ENCODE data around the gene FAM131A.
A peak's percentile ranks its signal among the peaks of the same experiment; 100 is the strongest.

Gene FAM131A

DNA sequence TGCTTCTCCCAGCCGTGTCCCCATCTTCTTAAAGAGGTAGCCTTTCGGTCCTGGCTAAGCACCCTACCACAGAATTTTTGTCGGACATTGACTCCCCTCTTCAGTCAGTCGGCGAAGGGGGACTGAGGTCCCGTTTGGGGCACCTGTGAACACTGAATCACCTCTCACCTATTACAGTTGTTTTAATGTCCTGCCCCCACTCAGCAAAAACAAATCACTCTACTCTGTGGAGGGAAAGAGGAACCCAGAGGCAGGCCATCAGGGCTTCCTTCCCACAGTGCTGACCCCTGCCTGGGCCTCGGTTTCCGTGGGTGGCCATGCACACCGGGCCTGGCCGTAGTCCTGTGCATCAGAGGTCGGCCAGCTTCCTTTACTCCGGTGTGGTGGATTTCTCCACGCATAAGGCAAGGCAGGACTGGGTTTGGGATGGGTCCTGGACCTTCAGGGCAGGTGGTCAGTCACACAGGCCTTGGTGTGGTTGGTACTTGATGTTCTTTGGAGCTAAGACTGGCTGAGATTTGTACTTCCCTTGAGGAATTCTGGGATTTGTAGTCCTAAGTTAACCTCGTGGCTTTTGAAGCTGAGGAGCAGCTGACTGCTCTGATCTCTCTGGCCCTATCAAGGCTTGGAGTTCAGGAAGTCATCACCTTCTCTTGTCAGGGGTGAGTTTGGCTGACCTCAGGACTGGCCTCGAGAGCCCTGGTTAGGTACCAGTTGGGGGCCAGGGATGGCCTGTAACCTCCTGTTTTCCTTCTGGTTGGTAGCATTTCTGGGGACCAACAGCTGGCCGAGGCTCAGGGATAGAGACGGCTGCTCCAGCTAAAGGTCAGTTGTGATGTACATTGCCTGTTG is 627 bp upstream of the FAM131A start:
- Histone ChIP-seq H2AFZ (ENCODE audit: low read length) (peak overlapping the region; percentile 87), H4K8ac (ENCODE audit: low read depth, low read length) (no peak overlapping the region), H3K9ac (ENCODE audit: low read depth, low read length, poor library complexity) (peak overlapping the region; percentile 82), H2BK120ac (ENCODE audit: low read depth, low read length) (peak overlapping the region; percentile 35), H2AK5ac (ENCODE audit: low read depth, low read length) (peak overlapping the region; percentile 86), H3K27me3 (ENCODE audit: control insufficient read depth in 3 of 3, insufficient read depth in 3 of 3, low read depth in 1 of 3, low read length in 3 of 3) (no peaks in the 10 kb centered on the region), H3K4ac (ENCODE audit: low read length) (peak overlapping the region; percentile 26), H3K27ac (replicated peaks; ENCODE audit: low read length) (peak overlapping the region; percentile 86), H3K18ac (ENCODE audit: low read length) (peak overlapping the region; percentile 86), H3K36me3 (replicated peaks in 1 of 2; ENCODE audit: control insufficient read depth in 2 of 2, insufficient read depth in 2 of 2, low read length in 2 of 2) (peaks cover 34 to 41% of the 10 kb centered on the region in 2 donors), H3K4me3 (ENCODE audit: low read length in 2 of 2) (peak overlapping the region; percentile 60 to 91), H2BK5ac (ENCODE audit: low read length) (peak overlapping the region; percentile 67), H3K4me2 (ENCODE audit: insufficient read depth, low read length, poor library complexity, severe bottlenecking) (peak overlapping the region; percentile 78), H3K9me3 (replicated peaks in 1 of 2; ENCODE audit: control insufficient read depth in 2 of 2, insufficient read depth in 1 of 2, low read depth in 1 of 2, low read length in 2 of 2) (no peaks in the 10 kb centered on the region), H3K14ac (ENCODE audit: low read length) (peak overlapping the region; percentile 77), H4K91ac (ENCODE audit: low read depth, low read length, poor library complexity) (no peak overlapping the region), H2BK15ac (ENCODE audit: low read length) (peak overlapping the region; percentile 40), H2BK12ac (ENCODE audit: low read length) (no peak overlapping the region), H3K23ac (ENCODE audit: low read depth, low read length, poor library complexity) (no peak overlapping the region), H3K79me1 (ENCODE audit: low read depth, low read length) (peaks cover 5% of the 10 kb centered on the region), H3K4me1 (ENCODE audit: control insufficient read depth in 2 of 2, insufficient read depth in 1 of 2, low read depth in 1 of 2, low read length in 2 of 2) (peaks cover 20 to 31% of the 10 kb centered on the region in 2 donors)
- DNase-seq (ENCODE audit: low spot score) = no peak
- no CpG with 5 or more reads among the region's 17 CpGs for WGBS, 2 donors (ENCODE audit: extremely low coverage in 2 of 2, insufficient read length in 2 of 2, insufficient replicate concordance in 1 of 2)

DNA sequence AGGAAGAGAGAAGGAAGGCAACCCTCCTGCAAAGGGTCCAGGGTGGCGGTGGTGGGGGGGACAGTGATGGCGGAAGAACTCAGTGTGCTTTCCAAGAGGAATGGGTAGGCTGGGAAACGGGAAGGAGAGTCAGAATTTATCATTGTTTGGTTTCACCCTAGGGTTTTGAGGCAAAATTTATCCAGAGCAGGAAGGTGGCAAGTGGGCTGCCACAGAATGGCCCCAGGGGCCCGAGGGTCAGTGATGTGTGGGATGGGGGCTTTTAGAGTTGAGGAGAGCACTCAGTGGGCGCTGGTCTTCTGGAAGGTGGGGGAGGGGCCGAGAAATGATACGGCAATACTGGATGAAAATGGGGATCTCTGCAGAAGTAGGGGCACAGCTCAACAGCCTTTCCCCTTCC is 581 bp downstream of the FAM131A start:
- no peak overlapping the region for H3K4me2 ChIP-seq (ENCODE audit: insufficient read depth, low read length, poor library complexity, severe bottlenecking)
- H3K23ac ChIP-seq (ENCODE audit: low read depth, low read length, poor library complexity) = no peak overlapping the region
- no peaks in the 10 kb centered on the region for H3K27me3 ChIP-seq (ENCODE audit: control insufficient read depth in 3 of 3, insufficient read depth in 3 of 3, low read depth in 1 of 3, low read length in 3 of 3)
- WGBS, 2 donors (ENCODE audit: extremely low coverage in 2 of 2, insufficient read length in 2 of 2, insufficient replicate concordance in 1 of 2) = no CpG with 5 or more reads among the region's 7 CpGs
- H3K18ac ChIP-seq (ENCODE audit: low read length) = no peak overlapping the region
- H3K27ac ChIP-seq (replicated peaks; ENCODE audit: low read length) = peak overlapping the region; percentile 10
- H2AFZ ChIP-seq (ENCODE audit: low read length) = peak overlapping the region; percentile 81
- no peak overlapping the region for H4K91ac ChIP-seq (ENCODE audit: low read depth, low read length, poor library complexity)
- H2BK120ac ChIP-seq (ENCODE audit: low read depth, low read length) = no peak overlapping the region
- no peak overlapping the region for H2BK15ac ChIP-seq (ENCODE audit: low read length)
- DNase-seq (ENCODE audit: low spot score) = no peak
- H3K14ac ChIP-seq (ENCODE audit: low read length) = no peak overlapping the region
- H3K4ac ChIP-seq (ENCODE audit: low read length) = no peak overlapping the region
- H2AK5ac ChIP-seq (ENCODE audit: low read depth, low read length) = no peak overlapping the region
- H3K4me3 ChIP-seq (ENCODE audit: low read length in 2 of 2) = no peak overlapping the region
- peaks cover 30 to 39% of the 10 kb centered on the region in 2 donors for H3K36me3 ChIP-seq (replicated peaks in 1 of 2; ENCODE audit: control insufficient read depth in 2 of 2, insufficient read depth in 2 of 2, low read length in 2 of 2)
- no peaks in the 10 kb centered on the region for H3K9me3 ChIP-seq (replicated peaks in 1 of 2; ENCODE audit: control insufficient read depth in 2 of 2, insufficient read depth in 1 of 2, low read depth in 1 of 2, low read length in 2 of 2)
- H3K9ac ChIP-seq (ENCODE audit: low read depth, low read length, poor library complexity) = no peak overlapping the region
- no peak overlapping the region for H2BK12ac ChIP-seq (ENCODE audit: low read length)
- H3K79me1 ChIP-seq (ENCODE audit: low read depth, low read length) = peaks cover 5% of the 10 kb centered on the region
- H4K8ac ChIP-seq (ENCODE audit: low read depth, low read length) = no peak overlapping the region
- H3K4me1 ChIP-seq (ENCODE audit: control insufficient read depth in 2 of 2, insufficient read depth in 1 of 2, low read depth in 1 of 2, low read length in 2 of 2) = peaks cover 20 to 31% of the 10 kb centered on the region in 2 donors
- H2BK5ac ChIP-seq (ENCODE audit: low read length) = no peak overlapping the region

DNA sequence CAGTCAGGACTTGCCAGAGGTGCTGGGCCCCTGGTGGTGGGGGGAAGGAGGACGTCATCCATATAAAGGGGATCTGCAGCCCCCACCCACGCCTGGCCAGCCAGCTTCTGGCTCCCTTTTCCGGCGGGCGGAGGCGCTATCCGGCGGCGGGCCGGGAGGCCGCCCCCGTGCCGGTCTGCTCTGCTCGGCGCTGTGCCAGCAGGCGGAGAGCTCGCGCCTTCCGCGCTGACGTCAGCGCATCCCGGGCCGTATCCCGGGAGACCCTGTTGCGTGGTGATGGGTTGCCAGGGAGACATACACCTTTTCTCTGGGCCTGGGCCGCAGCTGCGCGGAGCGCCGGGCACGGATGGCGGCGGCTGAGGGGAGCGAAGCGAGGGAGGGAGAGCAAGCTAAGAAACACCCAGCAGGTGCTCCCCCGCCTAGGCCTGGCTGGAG is 1.1 kb downstream of the FAM131A start:
- Histone ChIP-seq H3K23ac (ENCODE audit: low read depth, low read length, poor library complexity) (no peak overlapping the region), H3K27me3 (ENCODE audit: control insufficient read depth in 3 of 3, insufficient read depth in 3 of 3, low read depth in 1 of 3, low read length in 3 of 3) (no peaks in the 10 kb centered on the region), H2BK15ac (ENCODE audit: low read length) (no peak overlapping the region), H2BK12ac (ENCODE audit: low read length) (no peak overlapping the region), H3K4me3 (ENCODE audit: low read length in 2 of 2) (peak overlapping the region; percentile 27 to 31), H3K9ac (ENCODE audit: low read depth, low read length, poor library complexity) (peak overlapping the region; percentile 66), H3K4me2 (ENCODE audit: insufficient read depth, low read length, poor library complexity, severe bottlenecking) (peak overlapping the region; percentile 37), H3K4me1 (ENCODE audit: control insufficient read depth in 2 of 2, insufficient read depth in 1 of 2, low read depth in 1 of 2, low read length in 2 of 2) (peaks cover 20 to 31% of the 10 kb centered on the region in 2 donors), H3K4ac (ENCODE audit: low read length) (no peak overlapping the region), H3K79me1 (ENCODE audit: low read depth, low read length) (peaks cover 5% of the 10 kb centered on the region), H3K36me3 (replicated peaks in 1 of 2; ENCODE audit: control insufficient read depth in 2 of 2, insufficient read depth in 2 of 2, low read length in 2 of 2) (peaks cover 30 to 39% of the 10 kb centered on the region in 2 donors), H2BK120ac (ENCODE audit: low read depth, low read length) (no peak overlapping the region), H2AK5ac (ENCODE audit: low read depth, low read length) (no peak overlapping the region), H4K8ac (ENCODE audit: low read depth, low read length) (no peak overlapping the region), H3K14ac (ENCODE audit: low read length) (no peak overlapping the region), H3K27ac (replicated peaks; ENCODE audit: low read length) (peak overlapping the region; percentile 10), H2AFZ (ENCODE audit: low read length) (peak overlapping the region; percentile 81), H3K18ac (ENCODE audit: low read length) (no peak overlapping the region), H2BK5ac (ENCODE audit: low read length) (no peak overlapping the region), H4K91ac (ENCODE audit: low read depth, low read length, poor library complexity) (no peak overlapping the region), H3K9me3 (replicated peaks in 1 of 2; ENCODE audit: control insufficient read depth in 2 of 2, insufficient read depth in 1 of 2, low read depth in 1 of 2, low read length in 2 of 2) (no peaks in the 10 kb centered on the region)
- DNase-seq (ENCODE audit: low spot score) = peak; percentile 88
- WGBS, 2 donors (ENCODE audit: extremely low coverage in 2 of 2, insufficient read length in 2 of 2, insufficient replicate concordance in 1 of 2) = no CpG with 5 or more reads among the region's 37 CpGs

DNA sequence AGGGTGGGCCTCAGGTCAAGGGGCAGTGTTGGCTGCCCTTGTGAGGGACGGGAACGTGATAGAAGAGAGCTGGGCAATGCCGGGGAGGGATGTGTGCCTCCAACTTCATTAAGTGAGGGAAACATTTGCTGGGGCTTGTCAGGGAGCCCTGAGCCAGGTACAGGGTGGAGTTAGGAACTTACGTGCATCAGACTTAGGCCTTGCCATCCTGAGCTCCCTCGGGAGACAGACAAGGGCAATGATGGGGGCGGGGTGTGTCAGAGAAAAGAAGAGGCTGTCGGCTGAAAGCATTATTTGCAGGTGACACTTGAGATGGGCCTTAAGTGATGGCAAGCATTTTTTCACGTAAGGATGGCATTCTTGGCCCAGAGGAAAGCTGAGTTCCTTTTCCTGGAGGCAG is 1.6 kb downstream of the FAM131A start:
- WGBS, 2 donors (ENCODE audit: extremely low coverage in 2 of 2, insufficient read length in 2 of 2, insufficient replicate concordance in 1 of 2) = no CpG with 5 or more reads among the region's 8 CpGs
- no peak overlapping the region for H2BK5ac ChIP-seq (ENCODE audit: low read length)
- no peak overlapping the region for H3K27ac ChIP-seq (replicated peaks; ENCODE audit: low read length)

More for the DNA sequence above, 1.6 kb downstream of the FAM131A start:
- Histone ChIP-seq H2BK15ac (ENCODE audit: low read length) (no peak overlapping the region), H2AFZ (ENCODE audit: low read length) (peak overlapping the region; percentile 81), H3K9ac (ENCODE audit: low read depth, low read length, poor library complexity) (no peak overlapping the region), H3K18ac (ENCODE audit: low read length) (no peak overlapping the region), H3K4me1 (ENCODE audit: control insufficient read depth in 2 of 2, insufficient read depth in 1 of 2, low read depth in 1 of 2, low read length in 2 of 2) (peaks cover 20 to 31% of the 10 kb centered on the region in 2 donors), H3K27me3 (ENCODE audit: control insufficient read depth in 3 of 3, insufficient read depth in 3 of 3, low read depth in 1 of 3, low read length in 3 of 3) (no peaks in the 10 kb centered on the region), H2AK5ac (ENCODE audit: low read depth, low read length) (no peak overlapping the region), H3K36me3 (replicated peaks in 1 of 2; ENCODE audit: control insufficient read depth in 2 of 2, insufficient read depth in 2 of 2, low read length in 2 of 2) (peaks cover 28 to 37% of the 10 kb centered on the region in 2 donors), H3K79me1 (ENCODE audit: low read depth, low read length) (peaks cover 5% of the 10 kb centered on the region), H3K14ac (ENCODE audit: low read length) (no peak overlapping the region), H2BK120ac (ENCODE audit: low read depth, low read length) (no peak overlapping the region), H3K4me2 (ENCODE audit: insufficient read depth, low read length, poor library complexity, severe bottlenecking) (peak overlapping the region; percentile 37), H2BK12ac (ENCODE audit: low read length) (no peak overlapping the region), H4K8ac (ENCODE audit: low read depth, low read length) (no peak overlapping the region), H3K9me3 (replicated peaks in 1 of 2; ENCODE audit: control insufficient read depth in 2 of 2, insufficient read depth in 1 of 2, low read depth in 1 of 2, low read length in 2 of 2) (no peaks in the 10 kb centered on the region), H4K91ac (ENCODE audit: low read depth, low read length, poor library complexity) (no peak overlapping the region), H3K4me3 (ENCODE audit: low read length in 2 of 2) (peak overlapping the region; percentile 27 to 31), H3K4ac (ENCODE audit: low read length) (no peak overlapping the region), H3K23ac (ENCODE audit: low read depth, low read length, poor library complexity) (no peak overlapping the region)
- no peak for DNase-seq (ENCODE audit: low spot score)
